ENCODE results near the gene CDC14B. TPM values are rescaled to one million over a fixed set of nuclear protein-coding genes. Genes with fewer than 3 reads are reported as not detected.

The CDC14B gene
- total RNA-seq, 1 donor from 2014 or later = 38.1 TPM

GRCh38 chr9:96501633-96502538 lies 117.8 kb downstream of the CDC14B start:
- DNase-seq (ENCODE audit: low spot score) = no peak
- Mint-ChIP-seq H3K4me3 (no peak overlapping the region), H3K36me3 (peaks cover 5% of the 10 kb centered on the region), H3K27ac (peak overlapping the region; percentile 75), H3K4me1 (peaks cover 7% of the 10 kb centered on the region), H3K9me3 (no peaks in the 10 kb centered on the region), H3K27me3 (ENCODE audit: insufficient read depth, low read depth) (peaks cover 2% of the 10 kb centered on the region)
- Histone ChIP-seq H2AFZ (replicated peaks) (no peak overlapping the region), H3F3A (ENCODE audit: low read depth) (no peaks in the 10 kb centered on the region), H3K36me3 (no peaks in the 10 kb centered on the region), H3K27ac (no peak overlapping the region), H3K4me3 (no peak overlapping the region), H4K20me1 (ENCODE audit: low read depth) (no peaks in the 10 kb centered on the region), H3K9me3 (ENCODE audit: low read depth) (no peaks in the 10 kb centered on the region), H3K4me2 (no peak overlapping the region), H3K9ac (no peak overlapping the region), H3K79me2 (ENCODE audit: low read depth) (no peaks in the 10 kb centered on the region), H3K27me3 (no peaks in the 10 kb centered on the region), H3K4me1 (peaks cover 7% of the 10 kb centered on the region)
- TF ChIP-seq EZH2 (IDR thresholded peaks at IDR 0.05) (no peak), EZH2phosphoT487 (IDR thresholded peaks at IDR 0.05) (no peak), CTCF (IDR thresholded peaks at IDR 0.05) (no peak)

GRCh38 chr9:96500696-96501632 lies 118.7 kb downstream of the CDC14B start:
- Mint-ChIP-seq H3K27ac (no peak overlapping the region), H3K27me3 (ENCODE audit: insufficient read depth, low read depth) (peaks cover 2% of the 10 kb centered on the region), H3K9me3 (no peaks in the 10 kb centered on the region), H3K36me3 (peaks cover 5% of the 10 kb centered on the region), H3K4me1 (peaks cover 7% of the 10 kb centered on the region), H3K4me3 (no peak overlapping the region)
- no peak for TF ChIP-seq EZH2 (IDR thresholded peaks at IDR 0.05)
- TF ChIP-seq EZH2phosphoT487 (IDR thresholded peaks at IDR 0.05) = no peak
- Histone ChIP-seq H3K36me3 (no peaks in the 10 kb centered on the region), H3K4me3 (no peak overlapping the region), H3K9ac (no peak overlapping the region), H3F3A (ENCODE audit: low read depth) (no peaks in the 10 kb centered on the region), H3K4me1 (peaks cover 7% of the 10 kb centered on the region), H3K27ac (no peak overlapping the region), H2AFZ (replicated peaks) (no peak overlapping the region), H4K20me1 (ENCODE audit: low read depth) (no peaks in the 10 kb centered on the region), H3K9me3 (ENCODE audit: low read depth) (no peaks in the 10 kb centered on the region), H3K4me2 (no peak overlapping the region), H3K79me2 (ENCODE audit: low read depth) (no peaks in the 10 kb centered on the region), H3K27me3 (no peaks in the 10 kb centered on the region)
- DNase-seq (ENCODE audit: low spot score) = peak; percentile 14

- H3K4me2 ChIP-seq = no peak overlapping the region
- Mint-ChIP-seq H3K27ac (no peak overlapping the region), H3K9me3 (no peaks in the 10 kb centered on the region), H3K4me3 (no peak overlapping the region), H3K36me3 (peaks cover 4% of the 10 kb centered on the region), H3K27me3 (ENCODE audit: insufficient read depth, low read depth) (no peaks in the 10 kb centered on the region), H3K4me1 (peaks cover 9% of the 10 kb centered on the region)
- H3K9ac ChIP-seq = no peak overlapping the region
- H3K27ac ChIP-seq = no peak overlapping the region
- H3F3A ChIP-seq (ENCODE audit: low read depth) = no peaks in the 10 kb centered on the region
- no peaks in the 10 kb centered on the region for H3K79me2 ChIP-seq (ENCODE audit: low read depth)
- no peak for DNase-seq (ENCODE audit: low spot score)
- no peak for TF ChIP-seq EZH2 (IDR thresholded peaks at IDR 0.05)
- no peak for TF ChIP-seq CTCF (IDR thresholded peaks at IDR 0.05)
- no peak for TF ChIP-seq EZH2phosphoT487 (IDR thresholded peaks at IDR 0.05)
- no peak overlapping the region for H2AFZ ChIP-seq (replicated peaks)
- H3K4me3 ChIP-seq = no peak overlapping the region
- no peaks in the 10 kb centered on the region for H4K20me1 ChIP-seq (ENCODE audit: low read depth)
- no peaks in the 10 kb centered on the region for H3K36me3 ChIP-seq
- peaks cover 7% of the 10 kb centered on the region for H3K4me1 ChIP-seq
- no peaks in the 10 kb centered on the region for H3K9me3 ChIP-seq (ENCODE audit: low read depth)
- H3K27me3 ChIP-seq = no peaks in the 10 kb centered on the region
These were observed 120.4 kb downstream of the CDC14B start for GRCh38 chr9:96499257-96499656.
